ENCODE results near the gene MEX3C.

Gene MEX3C

GRCh38 chr18:51125976-51126375, 71.5 kb downstream of the MEX3C start:
- DNase-seq (ENCODE audit: low read depth) = no peak
- H3K4me3 ChIP-seq (ENCODE audit: low read depth, low read length) = no peak overlapping the region
- no peak for TF ChIP-seq CTCF (IDR thresholded peaks at IDR 0.05; ENCODE audit: control insufficient read depth, extremely low read depth, insufficient read depth)

Data from LNCaP clone FGC (cell line).